ENCODE data around the gene NLGN1. TPM values are rescaled to one million over a fixed set of nuclear protein-coding genes. Genes with fewer than 3 reads are reported as not detected.

Gene NLGN1
- total and polyA plus RNA-seq, 2 of the 8 experiments (the other 6 are each of a cell fraction or from before 2014, with no cell fraction given) = 7.8 to 14.8 TPM

- TF ChIP-seq SP2 (IDR thresholded peaks at IDR 0.05; ENCODE audit: low read length) = no peak
- no peak for TF ChIP-seq CTBP2 (IDR thresholded peaks at IDR 0.05; ENCODE audit: borderline replicate concordance, insufficient read depth, insufficient read length, low read length)
- TF ChIP-seq ATF3 (IDR thresholded peaks at IDR 0.05; ENCODE audit: insufficient read depth, low read depth, low read length) = no peak
- TF ChIP-seq NRF1 (IDR thresholded peaks at IDR 0.05; ENCODE audit: low read depth, low read length) = no peak
- no peak for TF ChIP-seq ASH2L (IDR thresholded peaks at IDR 0.05; ENCODE audit: low read length)
- TF ChIP-seq EGR1 (IDR thresholded peaks at IDR 0.05; ENCODE audit: borderline replicate concordance, low read depth, low read length) = no peak
These were observed 618.6 kb downstream of the NLGN1 start for GRCh38 chr3:174016186-174016585.

More at GRCh38 chr3:174016186-174016585, 618.6 kb downstream of the NLGN1 start:
- H3K14ac ChIP-seq (ENCODE audit: insufficient read length) = no peak overlapping the region
- H3K36me3 ChIP-seq (ENCODE audit: control insufficient read depth in 2 of 4, insufficient read depth in 4 of 4, low read length in 3 of 4) = no peaks in the 10 kb centered on the region; a peak in 1 of 8 replicates
- H2AK5ac ChIP-seq (ENCODE audit: low read depth, low read length) = no peak overlapping the region
- H3K27ac ChIP-seq (ENCODE audit: low read depth, low read length) = no peak overlapping the region
- H4K5ac ChIP-seq (ENCODE audit: insufficient read length, low read depth, low read length) = no peak overlapping the region
- H2BK120ac ChIP-seq (replicated peaks; ENCODE audit: low read depth, low read length) = no peak overlapping the region
- H3K23me2 ChIP-seq (ENCODE audit: low read depth, low read length) = no peaks in the 10 kb centered on the region
- no peak overlapping the region for H3K23ac ChIP-seq (ENCODE audit: insufficient read length)
- 87% methylated on average over 4 of the region's 4 CpGs; no CpG with 5 or more reads in 1 of the 2 experiments for WGBS, 2 experiments (ENCODE audit: extremely low coverage in 1 of 2, insufficient coverage in 1 of 2, insufficient read length in 1 of 2, insufficient replicate concordance in 2 of 2, low coverage in 1 of 2, low lambda C conversion rate in 2 of 2, missing lambda C conversion rate in 1 of 2)
- no peaks in the 10 kb centered on the region for H4K20me1 ChIP-seq (replicated peaks in 1 of 2; ENCODE audit: control insufficient read depth in 1 of 2, insufficient read depth in 2 of 2, low read length in 2 of 2)
- peaks cover 0 to 1% (median 0%) of the 10 kb centered on the region in 4 experiments; a peak in 1 of 7 replicates for H3K27me3 ChIP-seq (replicated peaks in 1 of 4; ENCODE audit: control insufficient read depth in 3 of 4, extremely low read depth in 1 of 4, insufficient read depth in 3 of 4, low read length in 3 of 4)
- DNase-seq (ENCODE audit: low read depth in 1 of 2, low spot score in 2 of 2) (no peak), FAIRE-seq (no peak)
- ChIA-PET POLR2A (ENCODE audit: partially characterized antibody) (no interaction called here), CTCF (ENCODE audit: partially characterized antibody) (no interaction called here)
- no peak overlapping the region for H3K9ac ChIP-seq (replicated peaks in 1 of 4; ENCODE audit: extremely low read depth in 1 of 4, low read depth in 3 of 4, low read length in 3 of 4)
- no peak overlapping the region for H4K8ac ChIP-seq (ENCODE audit: extremely low read depth, insufficient read depth, low read length)
- H2BK5ac ChIP-seq (ENCODE audit: low read depth, low read length) = no peak overlapping the region
- H2BK12ac ChIP-seq (ENCODE audit: low read depth, low read length) = no peak overlapping the region
- no peak overlapping the region for H2BK20ac ChIP-seq (ENCODE audit: low read length)
- no peak overlapping the region for H3K4me3 ChIP-seq (ENCODE audit: extremely low read depth in 1 of 4, insufficient read depth in 2 of 4, low read depth in 3 of 4, low read length in 4 of 4)
- no peak overlapping the region for H3K56ac ChIP-seq (replicated peaks; ENCODE audit: insufficient read length, low read depth, low read length)
- no peaks in the 10 kb centered on the region for H3K4me1 ChIP-seq (replicated peaks in 1 of 4; ENCODE audit: control insufficient read depth in 3 of 4, insufficient read depth in 4 of 4, low read length in 3 of 4)
- H3K79me1 ChIP-seq (ENCODE audit: low read depth, low read length) = no peaks in the 10 kb centered on the region
- no peak overlapping the region for H2BK15ac ChIP-seq (ENCODE audit: low read length)
- no peak overlapping the region for H2AFZ ChIP-seq (ENCODE audit: low read length)
- H3K18ac ChIP-seq (ENCODE audit: extremely low read depth, low read length) = no peak overlapping the region
- H4K91ac ChIP-seq (replicated peaks; ENCODE audit: insufficient read length, low read length) = no peak overlapping the region
- no peak overlapping the region for H3K4me2 ChIP-seq (ENCODE audit: insufficient read depth in 1 of 2, low read depth in 2 of 2, low read length in 2 of 2)
- peaks cover 0 to 2% of the 10 kb centered on the region in 2 experiments; a peak in 1 of 4 replicates for H3K9me3 ChIP-seq (ENCODE audit: insufficient read depth in 2 of 2, low read depth in 1 of 2, low read length in 1 of 2)
- no peak overlapping the region for H3K4ac ChIP-seq (replicated peaks; ENCODE audit: insufficient read length, low read depth, low read length)
- no peaks in the 10 kb centered on the region for H3K79me2 ChIP-seq (ENCODE audit: control insufficient read depth in 1 of 2, insufficient read depth in 2 of 2, low read length in 2 of 2)
